Stimulated activated CD8-positive, alpha-beta memory T cell treated with anti-CD3 and anti-CD28 coated beads, Interleukin-15, amount 100 ng/mL, for 24 hours (primary cell): ENCODE results near the gene PCDHB1.

Experiments
- DNase-seq: peaks from one replicate; pipeline ENCODE4 v3.0.0-alpha.2; 2020; ENCODE audit warnings: low read depth

The PCDHB1 gene, protein sequence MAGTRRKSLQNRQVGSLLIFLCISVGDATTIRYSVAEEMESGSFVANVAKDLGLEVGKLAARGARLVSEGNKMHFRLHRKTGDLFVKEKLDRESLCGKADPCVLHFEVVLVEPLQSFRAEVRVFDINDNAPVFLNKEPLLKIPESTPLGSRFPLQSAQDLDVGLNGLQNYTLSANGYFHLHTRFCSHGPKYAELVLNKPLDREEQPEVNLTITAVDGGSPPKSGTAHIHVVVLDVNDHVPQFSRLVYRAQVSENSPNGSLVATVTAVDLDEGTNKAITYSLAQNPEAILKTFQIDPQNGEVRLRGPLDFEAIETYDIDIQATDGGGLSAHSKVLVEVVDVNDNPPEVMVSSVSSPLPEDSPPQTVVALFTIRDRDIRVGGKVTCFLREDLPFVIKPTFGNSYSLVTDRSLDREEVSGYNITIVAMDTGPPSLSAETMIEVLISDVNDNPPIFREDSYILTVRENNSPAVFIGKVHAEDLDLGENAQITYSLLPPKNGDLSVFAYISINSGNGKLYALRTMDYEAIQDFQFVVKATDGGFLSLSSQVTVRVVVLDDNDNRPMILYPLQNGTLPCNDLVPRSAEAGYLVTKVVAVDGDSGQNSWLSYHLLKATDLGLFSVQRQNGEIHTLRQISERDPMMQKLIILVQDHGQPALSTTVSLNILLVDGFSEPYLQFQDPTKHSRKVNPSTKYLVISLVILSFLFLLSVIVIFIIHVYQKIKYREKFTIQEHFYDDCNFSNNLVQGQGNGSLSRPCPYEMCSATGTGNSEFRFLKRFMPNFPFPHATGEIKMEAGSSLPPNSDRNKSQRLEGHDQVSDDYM

GRCh38 chr5:141050622-141051520 is at the start of gene PCDHB1:
PCDHB1 (plus strand) TSS chr5:141051374; CDS start chr5:141051471, 97 bp downstream.
- DNase-seq = no peak

DNA sequence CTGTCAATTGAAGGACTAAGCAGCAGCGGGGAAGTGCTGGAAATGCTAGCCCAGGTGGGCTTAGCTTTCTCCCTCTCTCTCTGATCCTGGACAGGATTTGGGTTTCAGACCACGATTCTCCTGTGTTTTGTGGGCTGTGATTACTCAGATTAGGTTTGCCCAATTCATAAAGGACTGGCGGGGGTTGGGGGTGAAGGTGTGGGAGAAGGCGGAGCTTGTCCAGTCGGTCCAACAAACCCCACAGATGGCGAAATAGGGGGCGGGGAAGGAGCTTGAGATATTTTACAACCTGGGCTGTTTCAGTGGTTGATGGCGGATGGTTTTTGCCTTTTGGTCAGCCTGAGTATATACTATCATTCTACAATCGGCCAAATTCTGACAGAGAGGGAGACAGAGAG is 49.7 kb upstream of the PCDHB1 start:
- DNase-seq = no peak

DNA sequence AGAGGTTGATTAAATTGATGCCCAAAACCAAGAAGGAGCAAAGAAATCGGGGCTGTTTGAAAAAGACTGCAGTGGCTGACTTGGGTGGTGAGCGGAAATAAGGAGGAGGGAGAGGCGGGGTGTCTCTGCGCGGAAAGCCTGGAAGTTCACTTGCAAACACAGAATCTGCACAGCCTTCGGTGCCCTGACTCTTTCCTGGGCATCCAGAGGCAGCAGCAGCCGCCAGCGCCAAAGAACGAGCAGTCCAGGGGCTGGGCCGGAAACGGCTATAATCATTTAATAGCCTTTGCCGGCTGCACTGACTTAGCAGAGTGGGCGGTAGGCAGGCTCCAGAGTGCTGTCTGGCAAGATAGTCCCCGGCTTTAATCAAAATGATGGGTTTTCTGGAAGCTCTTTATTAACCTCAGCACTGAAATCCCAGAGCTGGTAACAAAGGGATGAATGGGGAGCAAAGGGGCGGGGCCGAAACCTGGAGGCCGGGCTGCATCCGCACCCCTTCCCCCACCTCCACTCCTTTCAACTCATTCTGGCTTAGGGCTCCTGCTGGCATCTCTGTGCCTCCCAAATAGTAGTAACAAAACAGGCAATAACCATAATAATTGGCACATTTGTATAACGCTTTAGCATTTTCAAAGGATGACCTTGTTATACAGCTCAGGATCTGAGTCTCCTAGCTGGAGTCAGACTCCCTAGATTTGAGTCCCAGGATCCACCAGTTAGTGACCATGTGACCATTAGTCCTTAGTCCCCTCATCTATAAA is 49.1 kb upstream of the PCDHB1 start:
- DNase-seq = no peak

GRCh38 chr5:141002605-141002965 is 48.6 kb upstream of the PCDHB1 start:
- no peak for DNase-seq

DNA sequence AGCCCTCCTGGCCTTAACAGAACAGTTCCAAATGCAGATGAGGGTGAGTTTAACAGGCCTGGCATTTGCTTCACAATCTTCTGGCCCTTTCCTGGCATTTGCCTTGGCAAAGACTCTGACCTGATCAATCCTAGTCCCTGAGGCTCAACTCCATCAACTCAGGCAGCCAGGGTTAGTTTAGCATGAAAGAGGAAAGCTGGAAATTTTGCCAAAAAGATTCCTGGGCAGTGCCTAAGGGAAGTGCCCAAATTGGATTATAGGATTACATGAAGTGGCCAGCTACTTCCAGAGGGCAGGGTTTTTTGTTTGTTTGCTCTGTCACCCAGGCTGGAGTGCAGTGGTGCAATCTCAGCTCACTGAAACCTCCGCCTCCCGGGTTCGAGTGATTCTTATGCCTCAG is 48.1 kb upstream of the PCDHB1 start:
- no peak for DNase-seq

DNA sequence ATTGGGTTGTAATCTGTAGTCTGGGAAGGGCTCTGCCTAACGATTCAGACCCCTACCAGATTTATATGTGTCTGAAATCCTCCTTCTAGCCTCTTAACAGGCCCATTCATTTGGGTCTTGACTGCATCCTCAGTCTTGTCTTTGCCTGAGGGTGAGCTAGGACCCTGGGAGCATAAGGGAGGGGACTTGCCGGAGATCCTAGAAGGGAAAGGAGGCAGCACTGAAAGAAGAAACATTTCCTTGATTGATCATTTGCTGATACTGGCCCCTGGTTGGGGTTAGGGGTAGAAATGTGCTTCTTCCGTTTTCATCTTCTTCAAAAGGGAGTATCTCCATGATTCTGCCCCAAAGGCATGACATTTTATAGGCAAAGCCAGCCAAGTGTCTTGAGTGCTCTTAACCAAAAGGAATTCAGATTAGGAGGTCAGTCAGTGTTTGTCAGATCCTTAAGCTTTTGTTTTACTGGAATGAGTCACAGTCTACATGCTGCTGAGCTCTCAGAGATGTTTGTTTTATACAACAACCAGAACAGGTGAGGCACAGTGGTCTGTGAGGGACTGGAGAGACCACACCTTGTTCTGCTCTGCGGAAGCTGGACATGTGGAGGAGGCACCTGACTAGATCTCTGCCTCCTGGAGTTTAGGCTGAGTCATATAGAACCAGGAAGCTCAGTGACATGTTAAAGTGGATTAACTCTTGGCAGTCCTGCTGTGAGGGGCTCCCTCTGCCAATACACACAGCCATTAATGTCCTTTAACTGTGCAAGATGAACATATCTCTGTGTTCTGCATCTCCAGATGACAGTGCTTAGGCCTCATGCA is 47.2 kb upstream of the PCDHB1 start:
- no peak for DNase-seq

GRCh38 chr5:141007791-141008190 is 43.4 kb upstream of the PCDHB1 start:
- no peak for DNase-seq

DNA sequence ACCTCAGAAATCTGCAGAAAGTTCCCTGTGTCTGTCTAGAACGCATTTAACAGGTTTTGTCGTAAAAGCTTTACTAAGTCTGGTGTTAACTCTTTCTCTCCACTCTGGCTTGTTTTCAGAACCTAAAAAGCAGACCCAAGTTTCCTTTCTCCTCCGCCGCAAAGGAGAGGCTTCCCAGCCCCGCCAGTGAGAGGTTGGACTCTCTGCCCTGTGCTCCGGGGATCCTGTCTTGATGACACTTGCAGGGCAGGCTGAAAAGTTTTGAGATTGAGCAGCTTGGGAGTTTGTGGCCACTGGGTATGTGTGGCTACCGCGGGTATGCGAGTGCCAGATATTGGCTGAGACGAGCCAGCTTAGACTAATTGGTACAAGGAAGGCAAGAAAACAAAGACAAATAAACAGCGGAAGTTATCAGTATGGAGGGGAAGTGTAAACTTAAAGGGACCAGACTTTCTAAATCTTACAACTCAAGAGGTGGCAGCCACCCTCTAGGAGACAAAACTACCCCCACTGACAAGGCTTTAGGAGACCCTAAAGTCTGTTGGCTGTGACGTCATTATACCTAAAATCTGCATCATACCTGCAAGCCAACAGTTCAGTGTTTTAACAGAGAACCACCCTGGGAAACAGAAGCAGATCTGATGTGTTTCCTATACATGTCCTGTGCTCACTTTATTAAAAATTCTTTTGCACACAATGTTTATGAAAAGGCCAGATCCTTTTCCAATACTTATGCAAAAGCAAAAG is 41.0 kb upstream of the PCDHB1 start:
- no peak for DNase-seq

DNA sequence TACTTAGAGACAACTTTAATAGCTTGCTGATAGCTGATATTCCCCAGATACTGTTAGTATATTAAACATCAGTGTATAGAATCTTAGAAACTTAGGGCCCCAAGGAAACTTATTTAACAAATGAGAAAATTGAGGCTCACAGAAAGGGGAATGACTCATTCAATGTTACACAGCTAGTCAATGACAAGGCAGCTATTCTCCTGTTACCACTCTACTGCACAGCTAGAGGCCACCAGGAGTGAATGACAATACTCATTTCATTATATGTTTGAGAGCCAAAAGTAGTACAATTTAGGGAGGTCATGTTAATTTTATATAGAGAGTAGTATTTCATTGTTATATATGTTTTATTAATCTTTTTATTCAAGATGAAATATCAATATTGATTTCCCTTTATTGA is 33.2 kb upstream of the PCDHB1 start:
- no peak for DNase-seq

DNA sequence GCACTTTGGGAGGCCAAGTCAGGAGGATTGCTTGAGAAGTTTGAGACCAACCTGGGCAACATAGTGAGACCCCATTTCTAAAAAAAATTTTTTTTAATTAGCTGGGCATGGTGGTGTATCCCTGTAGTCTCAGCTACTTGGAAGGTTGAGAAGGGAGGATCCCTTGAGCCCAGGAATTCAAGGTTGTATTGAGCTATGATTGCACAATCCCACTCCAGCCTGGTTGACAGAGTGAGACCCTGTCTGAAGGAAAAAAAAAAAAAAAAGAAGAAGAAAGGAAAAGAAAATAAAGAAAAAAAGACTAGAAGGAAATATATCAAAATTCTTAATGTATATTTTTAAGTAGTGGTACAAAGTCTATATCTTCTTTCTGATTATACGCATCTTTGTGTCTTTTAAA is 28.8 kb upstream of the PCDHB1 start:
- DNase-seq = no peak

- no peak for DNase-seq
Measured at GRCh38 chr5:141031006-141031405, 20.2 kb upstream of the PCDHB1 start.

- no peak for DNase-seq
Measured at GRCh38 chr5:141032626-141033025, 18.5 kb upstream of the PCDHB1 start.

GRCh38 chr5:141039061-141039460 is 12.1 kb upstream of the PCDHB1 start:
- no peak for DNase-seq

GRCh38 chr5:141039517-141039916 is 11.7 kb upstream of the PCDHB1 start:
- DNase-seq = no peak

DNA sequence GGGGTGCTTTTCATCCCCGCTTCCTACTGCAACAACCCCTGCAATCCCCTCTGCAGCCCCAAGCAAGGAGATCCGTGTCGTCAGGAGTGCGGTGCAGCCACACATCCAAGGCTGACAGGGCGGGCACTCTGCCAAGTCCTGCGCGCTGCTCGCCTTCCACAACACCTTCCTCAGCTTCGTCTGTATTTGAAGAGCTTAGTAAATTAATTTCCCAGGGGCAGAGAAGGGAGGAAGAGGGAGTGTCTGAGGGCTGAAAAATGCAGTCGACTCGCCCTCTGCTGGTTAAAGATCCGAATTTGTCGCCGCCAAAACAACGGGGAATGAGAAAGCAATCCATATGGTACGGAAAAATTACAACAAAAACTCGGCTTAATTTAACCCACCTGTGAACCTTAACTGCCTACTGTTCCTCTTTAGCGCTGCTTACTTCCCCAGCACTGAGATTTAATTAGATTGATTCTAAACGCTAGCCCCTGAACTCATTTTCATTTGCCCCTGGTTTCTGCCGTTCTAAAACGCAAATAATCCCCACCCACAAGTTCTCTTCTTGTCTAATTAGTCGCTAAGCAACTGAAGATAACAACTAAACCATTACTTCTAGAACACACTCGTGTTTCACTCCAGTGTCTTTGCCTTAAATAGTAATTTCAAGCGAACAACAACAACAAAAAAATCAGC is 10.9 kb upstream of the PCDHB1 start:
- no peak for DNase-seq

- peak; percentile 16 for DNase-seq
Measured at GRCh38 chr5:141040771-141041426, 10.3 kb upstream of the PCDHB1 start.

- no peak for DNase-seq
Measured at GRCh38 chr5:141041427-141041785, 9.8 kb upstream of the PCDHB1 start.

DNA sequence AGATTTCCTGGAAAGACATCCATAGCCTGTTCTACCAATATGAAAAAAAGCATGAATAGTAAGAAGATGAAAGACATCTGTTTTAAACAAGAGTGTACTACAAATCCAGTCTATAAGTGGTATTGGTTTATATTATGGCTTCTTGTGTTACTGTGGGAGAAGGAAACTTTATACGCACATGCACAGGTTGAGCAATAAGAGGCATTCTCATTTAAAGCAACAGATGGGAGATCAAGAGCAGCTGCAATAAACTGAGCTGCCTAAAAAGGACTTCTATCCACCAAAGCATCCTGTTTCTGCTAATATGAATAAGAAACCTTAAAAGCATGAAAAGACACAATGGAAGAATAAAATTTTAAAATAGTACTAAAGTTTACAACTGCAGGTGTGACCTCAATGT is 8.6 kb upstream of the PCDHB1 start:
- DNase-seq = no peak

GRCh38 chr5:141051521-141051866 is 320 bp downstream of the PCDHB1 start:
- no peak for DNase-seq
